Neural cell (in vitro differentiated cells): ENCODE measurements around the gene MAD1L1. TPM values are rescaled to one million over a fixed set of nuclear protein-coding genes. Genes with fewer than 3 reads are reported as not detected.

ENCODE experiments used
- H2AFZ ChIP-seq: fragments of 200-600, 300-800 bp; sonication (generic), shearing (Covaris generic); 2 replicates; pipeline ENCODE4 v1.6.0; 2014; ENCODE audit warnings: low read depth, mild to moderate bottlenecking, antibody characterized with exemption, low read length, moderate library complexity
- H3F3A ChIP-seq: fragments of 200-600 bp; shearing (Covaris generic); 2 replicates; pipeline ENCODE4 v1.6.1; 2016; ENCODE audit warnings: mild to moderate bottlenecking, moderate library complexity, mixed read lengths, antibody characterized with exemption, low read length; ENCODE audit not compliant: insufficient read depth, poor library complexity, severe bottlenecking
- H3K27ac ChIP-seq: fragments of 200-600, 300-800 bp; sonication (generic), shearing (Covaris generic); 2 replicates; pipeline ENCODE4 v1.5.1; 2014; ENCODE audit warnings: mild to moderate bottlenecking, low read length, moderate library complexity
- H3K27me3 ChIP-seq: fragments of 300-800, 200-600 bp; sonication (generic), shearing (Covaris generic); 2 replicates; pipeline ENCODE4 v1.6.0; 2014; ENCODE audit warnings: mild to moderate bottlenecking, low read depth, low read length, moderate library complexity; ENCODE audit not compliant: insufficient read depth
- H3K36me3 ChIP-seq: fragments of 300-800, 200-600 bp; sonication (generic), shearing (Covaris generic); 2 replicates; pipeline ENCODE4 v1.5.1; 2014; ENCODE audit warnings: mild to moderate bottlenecking, antibody characterized with exemption, low read length, moderate library complexity; ENCODE audit not compliant: insufficient read depth
- H3K4me2 ChIP-seq: fragments of 300-800, 200-600 bp; sonication (generic), shearing (Covaris generic); 2 replicates; pipeline ENCODE4 v1.6.0; 2014; ENCODE audit warnings: mild to moderate bottlenecking, low read length
- H3K4me3 ChIP-seq: fragments of 300-800, 200-600 bp; sonication (generic), shearing (Covaris generic); 2 replicates; pipeline ENCODE4 v1.5.1; 2014; ENCODE audit warnings: mild to moderate bottlenecking, low read length, moderate library complexity
- H3K79me2 ChIP-seq: fragments of 200-600 bp; shearing (Covaris generic); replicated peaks from 2 replicates; pipeline ENCODE4 v1.6.0; 2014; ENCODE audit warnings: mild to moderate bottlenecking, low read length, moderate library complexity; ENCODE audit not compliant: insufficient read depth
- H3K9ac ChIP-seq: fragments of 300-800, 200-600 bp; sonication (generic), shearing (Covaris generic); 2 replicates; pipeline ENCODE4 v1.6.1; 2016; ENCODE audit warnings: mild to moderate bottlenecking, low read length, mixed read lengths
- H3K9me2 ChIP-seq: fragments of 200-600 bp; shearing (Covaris generic); 2 replicates; pipeline ENCODE4 v1.6.1; 2016; ENCODE audit warnings: mild to moderate bottlenecking, low read length, mixed read lengths; ENCODE audit not compliant: insufficient read depth
- H3K9me3 ChIP-seq: fragments of 200-600, 300-800 bp; sonication (generic), shearing (Covaris generic); 2 replicates; pipeline ENCODE4 v1.6.1; 2016; ENCODE audit warnings: mild to moderate bottlenecking, mixed run types, low read length, moderate library complexity, mixed read lengths
- H4K20me1 ChIP-seq: fragments of 200-600 bp; shearing (Covaris generic); 2 replicates; pipeline ENCODE4 v1.6.1; 2016; ENCODE audit warnings: mild to moderate bottlenecking, mixed run types; ENCODE audit not compliant: insufficient read depth
- EP300 ChIP-seq: fragments of 450-650 bp; conservative IDR thresholded peaks from 2 replicates; pipeline ENCODE4 v1.6.1; 2014; ENCODE audit warnings: antibody characterized with exemption, mild to moderate bottlenecking, moderate library complexity; ENCODE audit not compliant: poor library complexity, severe bottlenecking
- EZH2 ChIP-seq: fragments of 200-600, 300-800 bp; shearing (Covaris generic), sonication (generic); IDR thresholded peaks from 2 replicates; pipeline ENCODE4 v1.6.1; 2014; ENCODE audit warnings: antibody characterized with exemption, low read length, borderline replicate concordance, mild to moderate bottlenecking; ENCODE audit not compliant: insufficient read depth, poor library complexity, severe bottlenecking
- MXI1 ChIP-seq: fragments of 450-650 bp; conservative IDR thresholded peaks from 2 replicates; pipeline ENCODE4 v1.6.1; 2014; ENCODE audit warnings: antibody characterized with exemption, mild to moderate bottlenecking; ENCODE audit not compliant: poor library complexity, severe bottlenecking
- POLR2AphosphoS5 ChIP-seq: IDR thresholded peaks from 2 replicates; pipeline ENCODE4 v1.6.1; 2012
- RAD21 ChIP-seq: fragments of 450-650 bp; conservative IDR thresholded peaks from 2 replicates; pipeline ENCODE4 v1.6.1; 2014; ENCODE audit warnings: antibody characterized with exemption, mild to moderate bottlenecking, moderate library complexity
- SMC3 ChIP-seq: fragments of 450-650 bp; conservative IDR thresholded peaks from 2 replicates; pipeline ENCODE4 v1.6.1; 2014; ENCODE audit warnings: antibody characterized with exemption, mild to moderate bottlenecking, moderate library complexity; ENCODE audit not compliant: poor library complexity
- TAF1 ChIP-seq: IDR thresholded peaks from 2 replicates; pipeline ENCODE4 v1.6.1; 2012; ENCODE audit warnings: low read depth
- polyA plus RNA-seq: library from polyadenylated mRNA; depleted of rRNA; stranded (reverse); fragments of >200 nt; gene quantifications from 2 replicates; pipeline ENCODE4 v1.2.3, GENCODE V29; 2014
- TF ChIP-seq, protein P1 (sequence below): IDR thresholded peaks from 2 replicates; pipeline ENCODE4 v1.6.1; 2012; ENCODE audit warnings: borderline replicate concordance
- TF ChIP-seq, protein P2 (sequence below): fragments of 450-650 bp; IDR thresholded peaks from 2 replicates; pipeline ENCODE4 v1.5.1; 2014; ENCODE audit warnings: antibody characterized with exemption, mild to moderate bottlenecking, moderate library complexity; ENCODE audit not compliant: poor library complexity, severe bottlenecking

The MAD1L1 gene
- polyA plus RNA-seq, 1 donor from 2014 or later = 31.4 TPM

GRCh38 chr7:2025188-2025587 lies 207.6 kb downstream of the MAD1L1 start:
- Histone ChIP-seq H3K4me3 (no peak overlapping the region), H3K4me2 (no peak overlapping the region), H3K9me2 (no peaks in the 10 kb centered on the region), H3K79me2 (no peaks in the 10 kb centered on the region), H3K9me3 (peaks cover 9% of the 10 kb centered on the region), H3F3A (no peaks in the 10 kb centered on the region), H3K27me3 (no peaks in the 10 kb centered on the region), H2AFZ (no peak overlapping the region), H4K20me1 (no peaks in the 10 kb centered on the region), H3K27ac (no peak overlapping the region), H3K36me3 (peaks cover 4% of the 10 kb centered on the region), H3K9ac (no peak overlapping the region)
- TF ChIP-seq, protein P1, sequence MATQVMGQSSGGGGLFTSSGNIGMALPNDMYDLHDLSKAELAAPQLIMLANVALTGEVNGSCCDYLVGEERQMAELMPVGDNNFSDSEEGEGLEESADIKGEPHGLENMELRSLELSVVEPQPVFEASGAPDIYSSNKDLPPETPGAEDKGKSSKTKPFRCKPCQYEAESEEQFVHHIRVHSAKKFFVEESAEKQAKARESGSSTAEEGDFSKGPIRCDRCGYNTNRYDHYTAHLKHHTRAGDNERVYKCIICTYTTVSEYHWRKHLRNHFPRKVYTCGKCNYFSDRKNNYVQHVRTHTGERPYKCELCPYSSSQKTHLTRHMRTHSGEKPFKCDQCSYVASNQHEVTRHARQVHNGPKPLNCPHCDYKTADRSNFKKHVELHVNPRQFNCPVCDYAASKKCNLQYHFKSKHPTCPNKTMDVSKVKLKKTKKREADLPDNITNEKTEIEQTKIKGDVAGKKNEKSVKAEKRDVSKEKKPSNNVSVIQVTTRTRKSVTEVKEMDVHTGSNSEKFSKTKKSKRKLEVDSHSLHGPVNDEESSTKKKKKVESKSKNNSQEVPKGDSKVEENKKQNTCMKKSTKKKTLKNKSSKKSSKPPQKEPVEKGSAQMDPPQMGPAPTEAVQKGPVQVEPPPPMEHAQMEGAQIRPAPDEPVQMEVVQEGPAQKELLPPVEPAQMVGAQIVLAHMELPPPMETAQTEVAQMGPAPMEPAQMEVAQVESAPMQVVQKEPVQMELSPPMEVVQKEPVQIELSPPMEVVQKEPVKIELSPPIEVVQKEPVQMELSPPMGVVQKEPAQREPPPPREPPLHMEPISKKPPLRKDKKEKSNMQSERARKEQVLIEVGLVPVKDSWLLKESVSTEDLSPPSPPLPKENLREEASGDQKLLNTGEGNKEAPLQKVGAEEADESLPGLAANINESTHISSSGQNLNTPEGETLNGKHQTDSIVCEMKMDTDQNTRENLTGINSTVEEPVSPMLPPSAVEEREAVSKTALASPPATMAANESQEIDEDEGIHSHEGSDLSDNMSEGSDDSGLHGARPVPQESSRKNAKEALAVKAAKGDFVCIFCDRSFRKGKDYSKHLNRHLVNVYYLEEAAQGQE = no peak
- no peak for TF ChIP-seq EP300
- no peak for TF ChIP-seq RAD21
- TF ChIP-seq POLR2AphosphoS5 = no peak
- no peak for TF ChIP-seq SMC3

DNA sequence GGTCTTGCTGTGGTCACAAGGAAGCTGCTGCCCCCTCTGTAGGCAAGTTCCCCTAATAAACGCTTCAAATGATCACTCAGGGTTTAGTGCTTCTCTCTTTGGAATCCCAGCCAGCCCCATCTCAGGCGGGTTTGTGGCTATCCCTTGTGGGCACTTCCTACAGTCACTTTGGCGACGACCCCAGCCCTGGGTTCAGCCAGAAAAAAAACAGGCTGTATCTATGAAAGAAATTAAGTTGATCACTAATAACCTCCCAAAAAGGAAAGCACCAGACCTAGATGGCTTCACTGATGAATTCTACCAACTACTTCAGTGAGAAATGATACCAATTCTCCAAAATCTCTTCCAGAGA lies 208.2 kb downstream of the MAD1L1 start:
- Histone ChIP-seq H3K9ac (no peak overlapping the region), H3K4me2 (no peak overlapping the region), H3K27me3 (no peaks in the 10 kb centered on the region), H3K9me3 (peaks cover 9% of the 10 kb centered on the region), H3K27ac (no peak overlapping the region), H3K79me2 (no peaks in the 10 kb centered on the region), H3K4me3 (no peak overlapping the region), H3K9me2 (no peaks in the 10 kb centered on the region), H2AFZ (no peak overlapping the region), H3K36me3 (peaks cover 4% of the 10 kb centered on the region), H3F3A (no peaks in the 10 kb centered on the region), H4K20me1 (no peaks in the 10 kb centered on the region)
- TF ChIP-seq, protein P1 = no peak
- TF ChIP-seq EZH2 (no peak), POLR2AphosphoS5 (no peak), EP300 (no peak), RAD21 (no peak), MXI1 (no peak), TAF1 (no peak), SMC3 (no peak)
- TF ChIP-seq, protein P2, sequence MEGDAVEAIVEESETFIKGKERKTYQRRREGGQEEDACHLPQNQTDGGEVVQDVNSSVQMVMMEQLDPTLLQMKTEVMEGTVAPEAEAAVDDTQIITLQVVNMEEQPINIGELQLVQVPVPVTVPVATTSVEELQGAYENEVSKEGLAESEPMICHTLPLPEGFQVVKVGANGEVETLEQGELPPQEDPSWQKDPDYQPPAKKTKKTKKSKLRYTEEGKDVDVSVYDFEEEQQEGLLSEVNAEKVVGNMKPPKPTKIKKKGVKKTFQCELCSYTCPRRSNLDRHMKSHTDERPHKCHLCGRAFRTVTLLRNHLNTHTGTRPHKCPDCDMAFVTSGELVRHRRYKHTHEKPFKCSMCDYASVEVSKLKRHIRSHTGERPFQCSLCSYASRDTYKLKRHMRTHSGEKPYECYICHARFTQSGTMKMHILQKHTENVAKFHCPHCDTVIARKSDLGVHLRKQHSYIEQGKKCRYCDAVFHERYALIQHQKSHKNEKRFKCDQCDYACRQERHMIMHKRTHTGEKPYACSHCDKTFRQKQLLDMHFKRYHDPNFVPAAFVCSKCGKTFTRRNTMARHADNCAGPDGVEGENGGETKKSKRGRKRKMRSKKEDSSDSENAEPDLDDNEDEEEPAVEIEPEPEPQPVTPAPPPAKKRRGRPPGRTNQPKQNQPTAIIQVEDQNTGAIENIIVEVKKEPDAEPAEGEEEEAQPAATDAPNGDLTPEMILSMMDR = no peak
